22Rv1 (cell line): ENCODE results near the gene NRDE2.
"Not testable (repeated sequence)": the region's sequence is repeated elsewhere in the genome, so short reads cannot be mapped to it uniquely, and the experiment has no call there.

Experiments used
- H3K27ac ChIP-seq: fragments of 450-650 bp; 2 replicates; pipeline ENCODE4 v1.5.1; 2017
- ZFX ChIP-seq: fragments of 450-650 bp; IDR thresholded peaks from 2 replicates; pipeline ENCODE4 v1.6.1; 2017; ENCODE audit warnings: antibody characterized with exemption, borderline replicate concordance
- TF ChIP-seq, protein P1 (sequence below): fragments of 450-650 bp; IDR thresholded peaks from 2 replicates; pipeline ENCODE4 v1.5.1; 2017; ENCODE audit warnings: mild to moderate bottlenecking

Gene NRDE2

DNA sequence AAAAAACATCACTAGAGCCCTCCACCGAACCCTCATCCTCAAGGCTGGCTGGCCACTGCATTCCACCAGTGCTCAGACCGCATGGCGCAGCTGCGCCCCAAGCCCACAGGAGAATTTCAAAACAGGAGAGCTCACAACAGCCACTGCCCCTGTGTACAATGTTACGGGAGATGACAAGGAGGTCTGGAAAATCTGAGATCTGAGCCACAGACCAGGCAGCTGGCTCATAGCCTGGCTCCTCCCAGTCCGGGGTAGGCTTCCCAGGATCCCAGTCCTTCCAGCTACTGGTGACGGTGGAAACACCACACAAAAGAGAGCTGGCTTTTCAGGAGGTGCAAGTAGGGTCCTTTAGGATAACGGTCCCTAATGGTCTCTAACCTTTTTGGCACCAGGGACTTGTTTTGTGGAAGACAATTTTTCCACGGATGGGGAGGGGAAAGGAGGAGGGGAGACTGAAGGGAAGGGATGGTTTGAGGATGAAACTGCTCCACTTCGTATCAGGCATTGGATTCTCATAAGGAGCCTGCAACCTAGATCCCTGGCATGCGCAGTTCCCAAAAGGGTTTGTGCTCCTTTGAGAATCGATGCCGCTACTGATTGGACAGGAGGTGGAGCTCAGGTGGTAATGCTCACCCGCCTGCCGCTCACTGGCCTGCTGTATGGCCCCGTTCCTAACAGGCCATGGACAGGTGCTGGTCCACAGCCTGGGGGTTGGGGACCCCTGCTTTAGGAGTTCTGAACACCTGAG is 23.0 kb upstream of the NRDE2 start:
- no peak for TF ChIP-seq ZFX
- TF ChIP-seq, protein P1, sequence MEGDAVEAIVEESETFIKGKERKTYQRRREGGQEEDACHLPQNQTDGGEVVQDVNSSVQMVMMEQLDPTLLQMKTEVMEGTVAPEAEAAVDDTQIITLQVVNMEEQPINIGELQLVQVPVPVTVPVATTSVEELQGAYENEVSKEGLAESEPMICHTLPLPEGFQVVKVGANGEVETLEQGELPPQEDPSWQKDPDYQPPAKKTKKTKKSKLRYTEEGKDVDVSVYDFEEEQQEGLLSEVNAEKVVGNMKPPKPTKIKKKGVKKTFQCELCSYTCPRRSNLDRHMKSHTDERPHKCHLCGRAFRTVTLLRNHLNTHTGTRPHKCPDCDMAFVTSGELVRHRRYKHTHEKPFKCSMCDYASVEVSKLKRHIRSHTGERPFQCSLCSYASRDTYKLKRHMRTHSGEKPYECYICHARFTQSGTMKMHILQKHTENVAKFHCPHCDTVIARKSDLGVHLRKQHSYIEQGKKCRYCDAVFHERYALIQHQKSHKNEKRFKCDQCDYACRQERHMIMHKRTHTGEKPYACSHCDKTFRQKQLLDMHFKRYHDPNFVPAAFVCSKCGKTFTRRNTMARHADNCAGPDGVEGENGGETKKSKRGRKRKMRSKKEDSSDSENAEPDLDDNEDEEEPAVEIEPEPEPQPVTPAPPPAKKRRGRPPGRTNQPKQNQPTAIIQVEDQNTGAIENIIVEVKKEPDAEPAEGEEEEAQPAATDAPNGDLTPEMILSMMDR = no peak
- no peak overlapping the region for H3K27ac ChIP-seq

DNA sequence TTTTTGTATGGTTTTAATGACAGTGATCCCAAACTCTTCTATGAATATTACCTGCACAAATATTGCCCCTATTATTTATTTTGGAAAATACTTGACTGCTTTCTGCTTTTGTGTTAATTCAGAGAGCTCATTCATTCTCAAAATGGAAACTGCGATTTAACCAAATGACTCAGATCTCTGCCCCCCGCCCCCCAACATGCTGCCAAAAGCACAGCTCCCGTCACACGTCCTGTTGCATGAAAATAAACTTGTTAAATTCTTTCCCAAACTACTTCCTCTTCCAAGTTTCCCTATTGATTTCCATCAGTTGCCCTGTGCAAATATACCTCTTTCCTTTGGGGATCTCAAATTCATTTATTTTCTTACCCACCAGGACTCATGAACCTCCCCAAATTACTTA is 18.0 kb upstream of the NRDE2 start:
- no peak for TF ChIP-seq ZFX
- TF ChIP-seq, protein P1 = no peak
- no peak overlapping the region for H3K27ac ChIP-seq

DNA sequence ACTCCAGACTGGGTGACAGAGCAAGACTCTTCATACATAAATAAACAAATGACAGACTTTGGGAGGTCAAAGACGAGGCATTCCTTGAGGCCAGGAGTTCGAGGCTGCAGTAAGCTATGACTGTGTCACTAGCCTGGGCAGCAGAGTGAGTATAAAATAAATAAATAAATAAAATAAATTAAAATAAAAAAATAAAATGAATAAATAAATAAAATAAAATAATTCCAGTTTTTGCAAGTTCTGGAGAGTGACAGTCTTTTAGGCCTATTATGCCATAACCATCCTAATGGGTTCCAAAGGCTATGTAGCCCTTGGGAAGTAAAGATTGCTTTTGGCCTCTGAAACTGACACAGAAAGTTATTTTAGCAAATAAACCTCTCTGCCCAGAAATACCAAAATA is 16.5 kb upstream of the NRDE2 start:
- no peak for TF ChIP-seq ZFX
- TF ChIP-seq, protein P1 = no peak
- no peak overlapping the region for H3K27ac ChIP-seq

DNA sequence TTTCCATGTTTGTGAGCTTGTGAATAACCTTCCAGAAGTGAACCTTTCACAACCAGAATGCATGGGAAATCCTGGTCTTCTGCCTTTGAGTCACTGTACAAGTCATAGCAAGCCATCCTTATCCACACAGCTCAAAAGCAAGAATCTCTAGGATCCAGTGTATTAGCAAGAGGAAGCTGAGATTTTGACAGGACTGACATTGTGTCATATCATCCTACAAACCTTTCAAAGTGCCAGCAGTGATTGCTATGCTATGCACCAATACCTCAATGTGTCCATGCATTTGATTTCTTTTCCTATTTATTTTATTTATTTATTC is 13.5 kb upstream of the NRDE2 start:
- no peak overlapping the region for H3K27ac ChIP-seq
- no peak for TF ChIP-seq ZFX
- TF ChIP-seq, protein P1 = no peak

DNA sequence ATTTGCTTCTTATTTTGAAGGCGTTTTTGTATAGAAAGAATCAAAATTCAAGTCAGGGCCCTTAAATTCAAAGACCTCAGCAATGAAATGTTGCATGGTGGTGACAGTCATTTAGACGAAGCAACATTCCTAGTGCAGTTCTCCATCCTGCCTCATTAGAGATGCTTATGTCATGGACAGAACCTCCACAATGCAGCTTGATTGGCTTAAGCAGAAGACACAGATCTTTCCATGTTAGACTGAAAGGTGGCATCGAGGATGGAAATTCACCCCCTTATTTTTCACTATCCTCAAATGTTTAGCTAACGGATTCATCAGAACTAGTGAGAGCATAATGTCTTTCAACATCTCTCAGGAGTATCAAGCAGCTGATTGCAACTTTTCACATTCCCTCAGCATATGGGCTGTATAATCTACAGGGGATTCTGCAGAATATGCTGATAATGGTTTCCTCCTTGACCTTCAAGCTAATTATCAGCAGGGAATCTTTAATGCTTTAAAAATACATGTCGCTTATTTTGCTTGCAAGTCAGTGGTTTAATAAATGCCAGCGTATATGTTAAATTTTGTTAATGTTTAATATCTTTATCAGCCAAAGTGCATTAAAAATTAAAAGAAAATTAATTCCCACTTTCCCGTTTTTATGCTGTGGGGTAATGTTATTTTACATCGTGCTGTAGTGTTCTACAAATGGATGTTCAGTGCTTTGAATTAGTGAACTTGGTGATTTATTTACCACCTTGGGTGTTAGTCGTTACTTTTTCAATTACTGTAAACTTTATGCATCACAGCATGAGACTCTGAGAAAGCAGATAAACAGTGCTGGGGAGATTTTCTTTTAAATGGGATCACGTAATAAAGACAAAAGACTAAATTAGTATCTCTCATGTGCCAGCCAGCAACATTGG is 12.8 kb upstream of the NRDE2 start:
- no peak for TF ChIP-seq ZFX
- TF ChIP-seq, protein P1 = no peak
- H3K27ac ChIP-seq = no peak overlapping the region

DNA sequence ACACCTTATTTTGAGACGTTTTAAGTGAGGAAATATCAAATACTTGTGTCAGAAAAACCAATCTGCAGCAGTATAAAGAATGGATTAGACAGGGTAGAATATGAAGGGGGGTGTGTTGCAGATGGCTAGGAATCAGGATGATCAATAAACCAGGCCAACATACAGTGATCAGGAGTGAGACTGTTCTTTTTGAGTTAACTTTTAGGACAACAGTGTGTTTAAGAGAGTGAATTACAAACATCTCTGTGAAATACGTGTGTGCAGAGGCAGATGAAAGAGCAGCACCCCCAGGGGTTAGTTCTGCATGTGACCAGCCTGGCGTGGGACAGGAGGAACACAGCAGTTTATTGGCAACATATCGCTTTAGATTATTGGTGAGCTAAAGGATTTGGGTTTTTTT is 10.6 kb upstream of the NRDE2 start:
- TF ChIP-seq ZFX = no peak
- TF ChIP-seq, protein P1 = no peak
- no peak overlapping the region for H3K27ac ChIP-seq

DNA sequence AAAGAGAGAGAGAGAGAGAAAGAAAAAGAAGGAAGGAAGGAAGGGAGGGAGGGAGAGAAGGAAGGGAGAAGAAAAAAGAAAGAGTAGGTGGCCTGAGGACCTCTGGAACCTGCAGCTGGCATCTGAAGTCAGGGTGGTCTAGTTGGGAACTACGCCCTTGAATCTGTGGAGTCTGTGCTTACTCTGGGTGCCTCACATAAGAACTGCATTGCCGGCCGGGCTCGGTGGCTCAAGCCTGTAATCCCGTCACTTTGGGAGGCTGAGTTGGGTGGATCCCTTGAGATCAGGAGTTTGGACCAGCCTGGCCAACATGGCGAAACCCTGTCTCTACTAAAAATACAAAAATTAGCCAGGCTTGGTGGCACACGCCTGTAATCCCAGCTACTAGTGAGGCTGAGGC is 10.0 kb upstream of the NRDE2 start:
- TF ChIP-seq ZFX = no peak
- TF ChIP-seq, protein P1 = no peak
- H3K27ac ChIP-seq = no peak overlapping the region

DNA sequence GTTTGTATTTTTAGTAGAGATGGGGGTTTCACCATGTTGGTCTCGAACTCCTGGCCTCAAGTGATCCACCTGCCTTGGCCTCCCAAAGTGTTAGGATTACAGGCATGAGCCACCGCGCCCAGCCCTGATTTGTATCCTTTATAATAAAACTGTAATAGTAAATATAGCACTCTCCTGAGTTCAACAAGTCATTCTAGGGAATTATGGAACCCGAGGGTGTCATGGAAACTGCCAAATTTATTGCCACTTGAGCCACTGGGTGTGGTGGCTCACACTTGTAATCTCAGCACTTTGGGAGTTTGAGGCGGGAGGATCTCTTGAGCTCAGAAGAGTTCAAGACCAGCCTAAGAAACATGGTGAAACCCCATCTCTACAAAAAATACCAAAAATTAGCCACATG is 9.5 kb upstream of the NRDE2 start:
- not testable (repeated sequence) for H3K27ac ChIP-seq
